GM19372 (cell line): ENCODE results near the gene STARD13.

ENCODE experiments used
- ATAC-seq: cut with Tn5 transposase; IDR thresholded peaks from one replicate; pipeline ENCODE4 v1.9.1; 2021; ENCODE audit warnings: mild to moderate bottlenecking, low read depth, moderate library complexity; ENCODE audit not compliant: unreplicated experiment

STARD13 gene

GRCh38 chr13:33206425-33206824 lies 79.1 kb downstream of the STARD13 start:
- no peak for ATAC-seq

GRCh38 chr13:33205804-33206221 lies 79.7 kb downstream of the STARD13 start:
- ATAC-seq: no peak

GRCh38 chr13:33205224-33205623 lies 80.3 kb downstream of the STARD13 start:
- ATAC-seq: no peak

- no peak for ATAC-seq
Observed at GRCh38 chr13:33204130-33204927, 81.2 kb downstream of the STARD13 start.

GRCh38 chr13:33202644-33203169 lies 82.8 kb downstream of the STARD13 start:
- no peak for ATAC-seq

- ATAC-seq: no peak
Observed at GRCh38 chr13:33201659-33202058, 83.9 kb downstream of the STARD13 start.

- no peak for ATAC-seq
Observed at GRCh38 chr13:33199289-33199850, 86.2 kb downstream of the STARD13 start.

- ATAC-seq: no peak
Observed at GRCh38 chr13:33197541-33197971, 88.0 kb downstream of the STARD13 start.

GRCh38 chr13:33196767-33197166 lies 88.8 kb downstream of the STARD13 start:
- no peak for ATAC-seq

GRCh38 chr13:33195693-33196464 lies 89.7 kb downstream of the STARD13 start:
- no peak for ATAC-seq

- peak; percentile 84 for ATAC-seq
Observed at GRCh38 chr13:33194820-33195692, 90.5 kb downstream of the STARD13 start.

- ATAC-seq: no peak
Observed at GRCh38 chr13:33193428-33193974, 92.1 kb downstream of the STARD13 start.

GRCh38 chr13:33191425-33192210 lies 93.9 kb downstream of the STARD13 start:
- no peak for ATAC-seq

- ATAC-seq: no peak
Observed at GRCh38 chr13:33189470-33189869, 96.1 kb downstream of the STARD13 start.

- peak; percentile 64 for ATAC-seq
Observed at GRCh38 chr13:33188093-33188882, 97.3 kb downstream of the STARD13 start.

GRCh38 chr13:33186861-33187291 lies 98.7 kb downstream of the STARD13 start:
- no peak for ATAC-seq

GRCh38 chr13:33185853-33186252 lies 99.7 kb downstream of the STARD13 start:
- no peak for ATAC-seq

- ATAC-seq: no peak
Observed at GRCh38 chr13:33184530-33184929, 101.0 kb downstream of the STARD13 start.
